Activated CD4-positive, alpha-beta T cell treated with anti-CD3 and anti-CD28 coated beads, Interleukin-2, amount 50 U/mL, for 1 hour (primary cell): Measurements from ENCODE around the gene OR14I1.

Source experiments
- DNase-seq: peaks from one replicate; pipeline ENCODE4 v3.0.0-alpha.2; 2020

OR14I1 gene

DNA sequence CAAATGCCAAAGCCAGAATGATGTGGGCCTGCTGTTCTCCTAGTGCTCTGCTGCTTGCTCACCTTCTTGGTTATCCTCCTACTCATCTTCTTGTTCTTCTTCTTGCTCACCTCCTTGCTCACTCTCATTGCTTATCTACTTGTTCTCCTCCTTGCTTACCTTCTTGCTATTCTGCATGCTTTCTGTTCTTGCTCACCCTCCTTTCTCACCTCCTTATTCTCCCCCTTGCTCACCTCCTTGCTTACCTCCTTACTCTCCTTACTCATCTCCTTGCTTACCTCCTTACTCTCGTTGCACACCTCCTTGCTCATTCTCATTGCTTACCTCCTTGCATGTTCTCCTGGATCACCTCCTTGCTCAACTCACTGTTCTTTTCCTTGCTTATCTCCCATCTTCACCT is at the start of gene OR14I1:
Gene OR14I1 (minus strand): TSS at position 53 of the 400 bp plus-strand sequence.
- no peak for DNase-seq

DNA sequence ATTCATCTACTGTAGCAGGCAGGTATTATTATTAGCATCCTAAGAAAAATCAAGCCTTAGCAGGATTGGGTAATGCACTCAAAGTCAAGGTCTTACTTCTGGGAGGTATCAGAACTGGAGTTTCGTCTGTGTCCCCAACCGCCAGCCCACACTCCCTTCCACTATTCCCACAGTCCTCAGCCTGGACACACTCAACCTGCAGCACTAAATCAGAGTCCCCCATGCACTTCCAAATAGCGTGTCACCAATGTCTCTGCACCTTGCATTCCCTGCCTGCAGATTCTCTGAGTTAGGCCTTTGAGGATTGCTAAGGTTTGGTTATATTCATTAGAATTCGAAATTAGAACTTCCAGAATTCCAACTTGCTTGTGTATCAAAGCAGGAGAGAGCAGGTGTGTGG is 49.1 kb upstream of the OR14I1 start:
- no peak for DNase-seq

DNA sequence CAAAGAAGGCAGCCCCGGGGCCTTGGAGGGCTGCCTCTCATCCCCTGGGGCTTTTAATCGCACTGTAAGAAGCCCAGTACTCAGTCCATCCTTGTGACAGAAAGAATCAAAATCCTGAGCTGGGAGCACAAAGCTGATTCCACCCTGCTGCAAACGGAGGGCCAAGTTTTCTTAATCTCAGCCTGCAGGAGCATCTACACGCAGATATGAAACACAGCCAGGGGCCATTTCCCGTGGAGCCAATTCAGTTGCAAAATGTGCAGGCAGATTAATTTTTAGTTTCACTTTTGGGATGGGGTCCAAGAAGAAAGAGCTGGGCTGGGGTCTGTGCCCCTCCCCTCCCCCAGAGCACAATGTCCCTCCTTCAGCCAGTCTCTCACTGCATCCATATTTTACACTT is 48.6 kb upstream of the OR14I1 start:
- DNase-seq: no peak

DNA sequence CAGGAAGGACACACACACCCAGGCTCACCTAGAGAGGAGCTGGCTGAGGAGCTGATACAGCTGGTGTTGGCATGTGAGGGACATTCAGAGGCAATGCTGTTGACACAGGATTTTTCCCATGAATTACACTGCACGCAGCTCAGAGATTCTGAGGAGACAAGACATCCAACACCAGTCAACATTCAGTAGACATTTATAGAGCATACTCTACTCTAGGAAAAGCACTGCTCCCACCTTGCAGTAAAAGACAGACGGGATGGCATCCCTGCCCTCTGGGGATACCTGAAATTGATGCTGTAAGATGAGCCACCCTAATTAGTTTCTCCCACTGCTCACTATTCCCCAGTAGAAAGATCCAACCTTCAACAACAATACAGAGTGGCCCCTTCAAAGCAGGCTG is 47.9 kb upstream of the OR14I1 start:
- no peak for DNase-seq

DNA sequence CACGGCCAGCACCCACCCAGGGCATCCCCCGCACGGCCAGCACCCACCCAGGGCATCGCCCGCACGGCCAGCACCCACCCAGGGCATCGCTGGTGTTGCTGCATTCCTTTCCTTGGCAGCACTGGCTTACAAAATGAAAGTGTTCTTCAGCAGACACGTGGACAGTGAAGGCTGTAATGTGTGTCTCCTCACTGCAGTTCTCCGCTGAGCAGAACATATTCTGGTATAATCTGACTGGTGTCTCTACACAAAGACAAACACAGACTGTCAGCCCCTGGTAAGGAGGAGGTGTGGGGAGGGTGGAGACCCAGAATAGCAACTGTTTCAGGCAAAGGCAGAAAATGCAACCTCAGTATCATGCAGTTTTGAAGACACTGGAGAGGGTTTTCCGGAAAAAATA is 45.6 kb upstream of the OR14I1 start:
- no peak for DNase-seq

DNA sequence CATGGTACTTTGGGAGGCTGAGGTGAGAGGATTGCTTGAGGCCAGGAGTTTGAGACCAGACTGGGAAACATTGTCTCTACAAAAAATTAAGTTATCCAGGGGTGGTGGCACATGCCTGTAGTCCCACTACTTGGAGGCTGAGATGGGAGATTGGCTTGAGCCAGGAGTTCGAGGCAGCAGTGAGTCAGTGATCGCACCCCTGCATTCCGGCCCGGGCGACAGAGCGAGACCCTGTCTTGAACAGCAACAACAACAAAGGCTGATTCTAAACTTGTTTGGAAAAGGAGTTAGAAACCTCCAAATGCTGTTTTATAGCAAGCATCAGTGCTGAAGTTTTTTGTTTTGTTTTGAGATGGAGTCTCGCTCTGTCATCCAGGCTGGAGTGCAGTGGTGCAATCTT is 38.3 kb upstream of the OR14I1 start:
- no peak for DNase-seq

DNA sequence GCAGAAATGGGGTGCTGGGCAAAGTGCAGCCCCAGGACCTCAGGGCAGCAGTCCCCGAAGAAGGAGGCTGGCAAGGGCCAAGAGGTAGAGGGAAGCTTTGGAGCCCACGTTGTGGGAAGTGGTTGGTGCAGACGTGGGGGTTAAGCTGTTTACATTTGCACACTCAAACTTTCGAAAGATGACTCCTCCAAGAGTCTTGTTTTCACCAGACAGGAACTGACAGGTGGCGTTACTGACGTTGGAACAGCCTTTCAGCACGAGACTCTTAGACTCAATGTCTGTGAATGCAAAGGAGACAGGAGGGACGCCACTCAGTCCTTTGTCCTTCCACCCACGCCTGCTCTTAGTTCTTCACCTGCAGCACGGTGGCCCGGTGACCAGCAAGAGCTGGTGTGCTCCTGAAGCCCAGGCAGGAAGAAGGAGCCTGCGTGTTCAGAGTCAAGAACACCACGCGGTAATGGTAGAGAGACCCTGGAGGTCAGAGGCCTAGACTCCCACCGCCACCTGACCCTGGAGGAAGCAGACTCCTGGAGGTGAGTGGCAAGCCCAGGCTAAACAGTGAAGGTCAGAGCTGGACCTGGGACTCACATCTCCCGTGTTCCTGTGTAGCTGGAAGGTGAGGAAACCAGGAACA is 37.1 kb upstream of the OR14I1 start:
- DNase-seq: no peak

DNA sequence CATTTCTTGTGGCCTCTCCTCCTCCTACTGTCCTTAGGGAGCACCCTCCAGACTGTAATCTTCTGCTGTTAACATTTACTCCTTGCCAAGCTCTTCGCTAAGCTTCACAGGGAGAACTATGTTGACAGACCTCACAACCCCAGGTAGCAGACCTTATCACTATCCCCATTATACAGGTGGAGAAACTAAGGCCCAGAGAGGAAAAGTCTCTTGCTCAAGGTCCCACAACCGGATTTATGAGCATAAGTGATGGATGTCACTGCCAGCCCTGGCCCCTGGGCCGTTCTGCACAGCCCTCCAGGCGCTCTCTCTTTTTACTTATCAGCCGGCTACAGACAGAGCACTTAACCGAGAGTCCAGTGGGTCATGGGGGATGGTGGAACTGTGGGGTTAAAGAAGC is 34.9 kb upstream of the OR14I1 start:
- no peak for DNase-seq

DNA sequence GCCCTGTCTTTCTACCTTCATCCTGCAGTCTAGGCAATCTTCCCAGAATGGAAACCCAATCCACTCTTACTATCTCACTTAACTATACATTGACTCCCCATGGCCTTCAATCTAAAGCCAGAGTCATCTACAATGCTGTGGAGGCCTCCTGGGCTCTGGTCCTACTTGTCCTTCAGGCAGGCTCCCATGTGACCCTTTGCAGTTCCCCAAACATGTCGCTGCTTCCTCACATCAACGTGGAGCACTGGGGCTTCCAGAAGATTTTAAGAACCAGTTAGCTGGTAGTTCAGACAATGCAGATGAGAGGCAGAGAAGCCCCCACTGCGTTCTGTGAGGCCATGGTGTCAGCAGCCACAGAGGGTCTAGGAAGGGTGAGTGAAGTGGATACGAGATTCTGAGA is 34.4 kb upstream of the OR14I1 start:
- no peak for DNase-seq

DNA sequence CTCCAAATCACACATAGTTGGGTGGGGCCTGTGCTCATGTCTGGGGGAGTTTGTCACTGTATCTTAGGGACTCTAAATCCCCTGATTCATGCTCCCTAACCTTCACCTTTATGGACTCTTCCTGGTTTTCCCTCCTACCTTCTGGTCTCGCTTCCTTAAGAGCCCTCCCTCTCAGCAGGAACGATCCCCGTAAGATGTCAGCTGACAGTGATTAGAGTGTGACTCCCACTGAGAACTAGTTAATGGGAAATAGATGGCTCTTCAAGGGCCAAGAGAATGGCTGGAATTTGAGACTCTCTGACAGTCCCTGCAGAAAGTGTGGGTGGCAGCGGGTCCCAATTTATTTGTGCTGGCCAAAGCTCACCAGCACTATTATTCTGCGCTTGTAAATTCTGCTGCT is 31.0 kb upstream of the OR14I1 start:
- no peak for DNase-seq

DNA sequence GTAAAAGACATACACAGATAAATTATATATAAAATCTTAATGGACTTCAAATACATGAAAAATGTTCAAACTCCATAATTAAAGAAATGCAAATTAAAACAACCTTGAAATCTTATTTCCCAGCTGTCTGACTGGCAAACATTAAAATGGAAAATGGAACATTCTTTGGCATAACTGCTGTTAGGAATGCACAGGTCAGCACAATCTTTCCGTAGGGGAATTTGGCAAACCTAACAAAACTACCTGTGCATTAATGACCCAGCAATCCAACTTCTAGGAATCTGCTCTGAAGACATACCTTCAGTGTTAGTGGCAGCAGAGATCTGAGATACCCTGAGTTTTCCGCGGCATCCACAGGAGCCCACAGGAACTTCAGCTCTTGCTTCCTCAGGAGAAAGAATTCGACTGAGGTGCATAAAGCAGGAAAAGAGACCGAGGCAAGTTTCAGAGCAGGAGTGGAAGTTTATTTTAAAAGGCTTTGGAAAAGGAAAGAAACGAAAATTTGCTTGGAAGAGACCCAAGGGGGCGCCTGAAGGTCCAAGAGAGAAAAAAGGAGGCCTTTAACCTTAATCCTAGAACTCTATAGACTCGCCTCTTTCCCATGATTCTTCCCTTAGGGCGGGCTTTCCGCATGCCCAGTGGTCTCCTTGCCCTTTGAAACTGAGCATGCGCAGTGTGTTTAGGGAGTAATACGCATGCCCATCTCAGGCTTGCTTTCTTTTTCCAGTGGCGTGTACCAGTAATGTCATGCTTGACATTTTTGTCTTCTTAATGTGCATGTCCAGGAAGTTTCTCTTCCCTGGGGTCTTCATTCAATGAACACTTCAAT is 28.2 kb upstream of the OR14I1 start:
- DNase-seq: no peak

DNA sequence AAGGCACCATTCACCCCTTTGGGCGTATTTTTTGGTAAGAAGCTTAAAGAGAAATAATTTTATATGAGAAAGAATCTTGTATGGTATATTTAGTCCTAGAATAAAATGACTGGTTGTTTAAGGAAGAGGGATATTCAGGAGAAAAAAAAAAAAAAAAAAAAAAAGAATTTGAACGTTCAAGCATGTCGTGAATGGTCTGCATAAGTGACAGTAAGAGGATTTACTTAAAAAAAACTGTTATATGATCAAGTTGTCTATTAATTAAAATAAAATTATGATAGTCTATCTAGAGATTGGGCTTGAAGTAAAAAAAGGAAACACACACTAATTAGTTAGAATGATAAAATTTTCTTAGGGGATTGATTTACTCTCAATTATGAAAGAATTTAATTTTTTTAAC is 11.7 kb upstream of the OR14I1 start:
- DNase-seq: no peak

DNA sequence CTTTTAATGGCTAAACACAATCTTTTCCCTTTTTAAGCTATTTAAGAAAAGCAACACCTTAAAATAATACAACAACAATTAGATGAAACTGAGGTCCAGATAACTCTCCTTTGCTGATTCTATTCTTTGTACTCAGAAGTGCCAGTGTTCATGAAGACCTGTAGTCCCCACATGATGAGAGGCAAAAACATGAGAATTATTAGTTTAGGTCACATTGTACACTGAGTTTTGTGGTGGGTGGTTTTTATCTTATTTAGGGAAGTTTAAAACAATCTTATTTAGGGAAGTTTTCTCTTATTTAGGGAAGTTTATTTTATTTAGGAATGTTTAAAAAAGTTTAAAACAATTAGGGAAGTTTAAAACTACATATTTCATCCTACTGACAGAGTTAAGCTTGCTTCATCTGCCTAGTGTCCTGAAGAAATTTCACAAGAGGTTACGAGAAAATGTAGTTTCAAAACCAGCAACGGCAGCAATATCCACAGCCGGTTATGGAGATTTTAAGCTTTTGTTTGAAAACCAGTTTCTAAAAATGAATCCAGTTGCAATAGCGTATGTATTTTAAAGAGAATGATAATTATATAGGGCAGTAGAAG is 7.8 kb upstream of the OR14I1 start:
- DNase-seq: no peak

DNA sequence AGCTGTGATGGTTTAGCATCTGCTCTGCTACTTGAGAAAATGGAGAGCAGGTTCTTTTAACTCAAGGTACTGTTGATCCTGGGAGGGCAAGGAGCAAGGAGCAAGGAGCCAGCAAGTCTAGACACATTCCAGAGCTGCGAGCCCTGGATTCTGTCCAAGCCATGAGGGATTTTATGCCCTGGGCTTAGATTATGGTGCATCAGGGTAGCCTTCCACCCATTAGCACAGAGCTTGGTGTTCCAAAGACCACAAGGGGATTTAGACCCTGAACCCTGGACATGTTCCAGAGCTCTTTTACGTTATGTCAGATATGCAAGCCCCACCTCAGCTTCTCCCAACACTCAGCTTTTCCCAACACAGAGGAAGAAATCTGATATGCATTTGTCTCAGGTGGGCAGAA is 2.0 kb upstream of the OR14I1 start:
- DNase-seq: no peak

DNA sequence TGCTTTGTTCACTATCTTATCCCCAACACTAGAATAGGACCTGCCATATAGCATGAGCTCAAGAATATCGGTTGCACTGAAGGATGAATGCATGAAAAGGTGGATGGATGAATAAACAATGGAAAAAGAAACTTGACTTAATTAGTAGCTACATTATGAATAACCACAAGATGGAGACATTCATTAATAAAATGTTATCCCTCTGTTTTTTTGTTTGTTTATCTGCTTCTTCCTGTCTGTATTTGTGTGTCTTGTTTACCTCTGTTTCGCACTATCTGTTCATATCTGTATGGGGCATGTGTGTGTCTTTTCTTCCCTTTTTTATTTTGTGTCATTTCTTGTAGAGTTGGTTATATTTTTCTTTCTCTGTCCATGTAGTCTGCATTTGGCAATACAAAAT is 1.1 kb upstream of the OR14I1 start:
- DNase-seq: no peak

DNA sequence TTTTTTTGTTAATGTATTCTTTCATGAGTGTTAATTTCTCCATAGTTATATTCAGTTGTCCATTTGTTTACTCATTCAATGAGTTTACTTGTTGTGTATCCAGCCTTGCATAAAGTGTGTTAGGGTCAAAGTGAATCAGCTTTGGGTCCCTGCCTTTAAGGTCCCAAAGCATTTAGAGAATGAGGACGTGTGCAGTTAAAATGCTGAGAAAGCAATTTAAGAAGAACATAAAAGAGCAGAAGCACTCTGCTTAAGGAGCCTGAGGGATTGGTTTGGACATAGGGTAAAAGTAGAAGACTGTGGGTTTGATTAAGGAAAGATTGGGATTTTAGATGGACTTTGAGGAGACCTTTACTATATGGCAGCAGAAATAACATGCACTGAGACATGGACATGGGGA is 3.5 kb downstream of the OR14I1 start:
- DNase-seq: no peak

DNA sequence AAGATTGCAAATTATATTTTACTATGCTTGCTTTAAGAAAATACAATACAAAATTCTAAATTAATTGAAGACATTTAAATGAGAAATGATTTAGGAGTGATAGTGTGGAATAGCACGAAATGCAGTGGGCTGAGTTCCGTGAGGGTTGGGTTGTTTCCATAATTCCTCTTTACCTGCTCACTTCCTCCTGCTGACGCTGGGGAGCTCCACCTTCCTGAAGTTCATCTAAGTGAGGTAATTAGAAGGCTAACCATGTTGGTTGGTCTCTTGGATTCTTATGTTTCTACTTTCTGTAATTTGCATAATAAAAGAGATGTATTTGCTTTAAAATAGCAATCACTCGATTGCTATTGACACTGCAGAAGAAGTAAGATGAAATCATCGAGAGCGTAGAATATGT is 4.7 kb downstream of the OR14I1 start:
- DNase-seq: no peak

DNA sequence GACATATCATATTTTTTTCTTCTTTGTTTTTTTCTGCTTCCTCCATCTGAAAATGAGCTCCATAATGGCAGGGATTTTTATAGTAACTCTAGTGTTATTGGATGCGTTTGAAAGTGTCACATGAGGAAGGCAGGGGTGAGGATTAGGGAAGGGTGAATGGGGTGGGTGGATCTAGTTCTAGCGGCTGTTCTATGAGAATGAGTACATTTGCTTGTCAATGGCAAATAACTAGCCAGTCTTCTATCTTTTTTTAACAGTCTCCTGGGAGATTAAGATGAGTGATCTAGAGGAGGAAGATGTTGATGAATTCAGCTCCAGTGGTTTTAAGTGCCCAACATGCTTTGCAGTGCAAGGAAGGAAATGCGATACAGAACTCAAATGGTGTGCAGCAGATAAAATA is 5.8 kb downstream of the OR14I1 start:
- DNase-seq: no peak

DNA sequence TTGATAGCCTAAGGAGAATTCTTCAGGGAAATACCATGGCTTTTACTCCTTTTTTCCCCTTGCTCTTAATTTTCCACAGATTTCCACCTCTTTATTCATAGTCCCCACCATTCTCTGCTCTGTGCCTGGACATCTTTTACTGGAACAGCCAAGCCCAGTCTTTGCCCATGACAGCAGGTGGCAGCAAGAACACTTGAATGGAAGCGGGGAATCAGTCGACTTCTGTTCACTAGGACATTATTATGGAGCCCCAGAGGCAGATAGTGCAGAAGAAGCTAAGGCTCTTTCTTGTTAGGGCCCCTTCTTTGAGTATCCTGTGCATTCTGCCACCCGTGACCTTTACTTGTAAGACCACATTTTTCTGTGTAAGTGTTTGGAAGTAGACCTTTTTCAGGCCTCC is 6.3 kb downstream of the OR14I1 start:
- DNase-seq: no peak

DNA sequence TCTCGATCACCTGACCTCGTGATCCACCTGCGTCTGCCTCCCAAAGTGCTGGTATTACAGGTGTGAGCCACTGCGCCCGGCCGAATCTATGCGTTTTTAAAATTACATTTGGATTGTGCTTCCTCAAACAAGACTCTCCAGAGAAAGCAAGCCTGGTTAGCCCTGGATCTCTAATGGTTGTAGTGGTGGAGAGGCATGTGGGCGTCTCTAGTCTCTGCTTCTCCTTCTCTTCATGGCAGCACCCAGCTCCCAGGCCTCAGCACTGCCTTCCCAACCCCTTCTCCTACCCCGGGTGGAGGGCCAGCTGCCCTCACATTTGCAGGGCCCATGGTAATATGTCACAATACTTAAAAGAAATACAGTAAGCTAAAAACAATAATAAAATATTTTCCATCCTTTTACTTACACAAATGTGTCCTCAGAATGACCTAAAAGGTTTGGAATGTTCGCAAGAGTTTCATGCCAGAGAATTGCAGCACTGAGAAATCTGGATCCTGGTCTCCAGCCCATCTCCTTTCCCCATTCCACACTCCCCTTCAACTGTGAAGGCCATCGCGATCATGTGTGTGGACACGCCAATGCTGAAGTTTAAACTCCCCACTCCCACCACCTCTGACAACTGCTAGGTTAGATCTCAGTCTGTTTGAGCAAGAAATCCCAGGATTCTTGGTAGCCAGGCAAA is 7.0 kb downstream of the OR14I1 start:
- no peak for DNase-seq

DNA sequence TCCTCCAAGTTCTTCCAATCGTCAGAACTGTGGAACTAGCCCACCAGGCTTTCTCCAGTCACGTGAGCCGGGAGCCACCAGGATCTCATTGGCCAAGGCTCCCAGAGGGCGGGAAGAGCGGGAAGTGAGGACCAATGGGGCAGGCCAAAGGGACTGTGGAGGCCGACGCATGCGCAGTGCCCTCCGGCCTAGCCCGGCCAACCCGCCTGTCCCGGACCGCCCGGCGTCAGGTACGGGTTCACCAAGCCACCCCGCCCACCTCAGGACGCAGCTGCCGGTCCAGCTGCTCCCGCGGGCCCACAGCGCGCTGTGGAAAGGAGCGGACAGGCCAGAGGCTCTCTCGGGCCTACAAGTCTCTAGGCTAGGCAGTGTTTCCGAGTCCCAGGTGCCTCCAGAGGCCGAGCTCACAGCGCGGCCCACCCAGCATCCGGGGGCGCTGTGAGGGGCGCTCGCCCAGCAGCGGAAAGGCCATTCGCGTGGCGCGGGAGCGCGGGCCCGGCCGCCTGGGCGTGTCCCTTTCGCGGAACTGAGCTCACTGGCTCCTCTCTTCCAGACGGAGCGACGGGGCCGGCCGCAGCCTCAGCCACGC is 10.9 kb downstream of the OR14I1 start:
- no peak for DNase-seq

DNA sequence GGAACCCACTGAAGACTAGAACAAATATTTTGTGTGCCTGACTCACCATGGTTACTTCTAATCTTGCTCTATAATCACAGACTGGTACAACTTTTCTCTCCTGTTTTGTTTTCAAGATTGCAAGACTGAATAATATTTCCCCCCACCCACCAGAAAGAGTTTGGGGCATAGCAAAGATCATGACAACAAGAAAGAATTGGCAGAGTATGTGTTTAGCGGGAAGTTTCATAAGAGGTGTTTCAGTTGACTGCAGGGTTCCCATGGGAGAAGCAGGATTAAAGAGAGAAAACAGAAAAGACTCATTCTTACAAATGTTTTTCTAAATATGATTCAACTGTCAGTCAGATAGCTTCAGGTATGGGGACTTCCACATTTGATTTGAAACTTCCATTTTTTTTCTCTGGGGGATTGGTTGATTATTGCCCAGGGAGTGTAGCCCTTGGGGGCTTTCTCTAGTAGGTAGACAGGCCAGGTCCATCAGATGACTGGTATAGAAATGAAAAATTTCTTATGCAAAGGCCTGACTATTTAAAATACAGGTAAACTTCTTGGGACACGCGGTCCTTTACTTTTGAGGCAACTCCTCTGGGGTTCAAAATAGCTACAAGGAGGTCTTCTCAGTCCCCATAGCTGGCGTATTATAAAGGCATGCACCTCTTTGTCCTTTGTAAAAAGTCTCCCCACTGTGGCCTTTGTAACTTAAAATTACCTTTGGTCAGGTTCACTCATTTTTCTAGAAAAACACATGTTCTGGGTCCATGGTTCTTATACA is 13.9 kb downstream of the OR14I1 start:
- DNase-seq: no peak

DNA sequence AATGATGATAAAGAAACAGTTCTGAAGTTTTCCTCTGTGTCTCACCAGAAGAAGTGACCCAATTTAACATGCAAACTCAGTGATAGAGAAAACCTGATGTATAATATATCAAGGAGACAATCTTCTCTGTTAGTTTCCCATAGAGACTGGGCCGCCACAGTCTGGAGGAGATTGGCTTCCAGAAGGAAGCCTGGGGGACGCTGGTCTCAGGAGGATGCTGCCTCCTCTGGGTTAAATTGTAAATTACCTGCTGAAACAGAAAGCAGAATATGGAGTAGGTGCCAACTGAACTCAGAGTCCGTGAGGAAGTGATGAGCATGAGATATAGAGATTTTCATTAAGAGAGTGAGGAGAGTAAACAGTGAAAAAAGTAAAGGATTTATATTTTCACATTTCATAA is 15.8 kb downstream of the OR14I1 start:
- DNase-seq: no peak
